Keratinocyte (primary cell): Measurements from ENCODE around the gene DCTD.

Source experiments
- EZH2 ChIP-seq: IDR thresholded peaks from one replicate; pipeline ENCODE4 v1.6.1; 2012; ENCODE audit warnings: inconsistent platforms, mild to moderate bottlenecking, low read length, moderate library complexity
- TF ChIP-seq, protein P1 (sequence below), 3 experiments: IDR thresholded peaks in 1 of 3; conservative IDR thresholded peaks in 1 of 3; optimal IDR thresholded peaks in 1 of 3; 2 replicates in 2 of 3; 3 replicates in 1 of 3; pipeline versions ENCODE3 to v1.5.1; 2011; ENCODE audit warnings: low read length in 3 of 3, mild to moderate bottlenecking in 3 of 3, moderate library complexity in 2 of 3, control low read depth in 1 of 3, inconsistent platforms in 1 of 3; ENCODE audit not compliant: insufficient read depth in 2 of 3; ENCODE audit errors: extremely low read depth in 1 of 3

DNA sequence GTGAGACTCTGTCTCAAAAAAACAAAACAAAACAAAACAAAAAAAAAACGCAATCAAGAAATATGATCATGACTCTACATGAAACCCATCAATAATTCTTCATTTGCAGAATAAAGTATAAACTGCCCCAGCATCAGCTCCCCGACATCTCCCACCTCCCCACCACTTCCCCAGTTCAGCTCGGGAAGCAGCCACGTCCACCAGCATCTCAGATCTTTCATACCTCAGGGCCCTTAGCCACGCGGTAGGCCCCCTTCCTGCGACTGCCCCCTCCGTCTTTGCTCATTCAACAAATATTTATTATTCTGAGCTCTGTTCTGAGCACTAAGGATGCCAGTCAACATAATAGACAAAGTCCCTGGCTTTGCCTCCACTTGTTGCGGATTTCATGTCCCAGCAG is 45.6 kb downstream of the DCTD start:
- TF ChIP-seq, protein P1, sequence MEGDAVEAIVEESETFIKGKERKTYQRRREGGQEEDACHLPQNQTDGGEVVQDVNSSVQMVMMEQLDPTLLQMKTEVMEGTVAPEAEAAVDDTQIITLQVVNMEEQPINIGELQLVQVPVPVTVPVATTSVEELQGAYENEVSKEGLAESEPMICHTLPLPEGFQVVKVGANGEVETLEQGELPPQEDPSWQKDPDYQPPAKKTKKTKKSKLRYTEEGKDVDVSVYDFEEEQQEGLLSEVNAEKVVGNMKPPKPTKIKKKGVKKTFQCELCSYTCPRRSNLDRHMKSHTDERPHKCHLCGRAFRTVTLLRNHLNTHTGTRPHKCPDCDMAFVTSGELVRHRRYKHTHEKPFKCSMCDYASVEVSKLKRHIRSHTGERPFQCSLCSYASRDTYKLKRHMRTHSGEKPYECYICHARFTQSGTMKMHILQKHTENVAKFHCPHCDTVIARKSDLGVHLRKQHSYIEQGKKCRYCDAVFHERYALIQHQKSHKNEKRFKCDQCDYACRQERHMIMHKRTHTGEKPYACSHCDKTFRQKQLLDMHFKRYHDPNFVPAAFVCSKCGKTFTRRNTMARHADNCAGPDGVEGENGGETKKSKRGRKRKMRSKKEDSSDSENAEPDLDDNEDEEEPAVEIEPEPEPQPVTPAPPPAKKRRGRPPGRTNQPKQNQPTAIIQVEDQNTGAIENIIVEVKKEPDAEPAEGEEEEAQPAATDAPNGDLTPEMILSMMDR (optimal IDR thresholded peaks at IDR 0.05 in 1 of 3, IDR thresholded peaks at IDR 0.05 in 1 of 3, conservative IDR thresholded peaks at IDR 0.05 in 1 of 3; ENCODE audit: extremely low read depth in 1 of 3, insufficient read depth in 2 of 3, low read length in 3 of 3), result no peak
- TF ChIP-seq EZH2, result no peak
